SK-N-MC (cell line): Measurements from ENCODE around the gene S100A9.

Source experiments
- DNase-seq: peaks from one replicate; pipeline ENCODE4 v3.0.0-alpha.2; 2011; ENCODE audit warnings: low read depth, low spot score
- H3K27ac ChIP-seq: fragments of 200-600 bp; sonication (generic); 2 replicates; pipeline ENCODE4 v1.5.1; 2016; ENCODE audit warnings: mixed run types
- H3K36me3 ChIP-seq: fragments of 200-600 bp; sonication (generic); 2 replicates; pipeline ENCODE4 v1.6.1; 2017; ENCODE audit warnings: antibody characterized with exemption, low read length, mixed read lengths; ENCODE audit not compliant: insufficient read depth
- H3K4me3 ChIP-seq: fragments of 200-600 bp; sonication (generic); 2 replicates; pipeline ENCODE4 v1.5.1; 2016
- H3K9ac ChIP-seq: fragments of 200-600 bp; sonication (generic); 2 replicates; pipeline ENCODE4 v1.8.0; 2017; ENCODE audit warnings: mixed run types, mixed read lengths; ENCODE audit not compliant: insufficient read length
- H3K9me3 ChIP-seq: fragments of 200-600 bp; sonication (generic); 2 replicates; pipeline ENCODE4 v1.6.1; 2017; ENCODE audit warnings: low read depth, mild to moderate bottlenecking, antibody characterized with exemption, low read length, moderate library complexity, mixed read lengths
- EZH2 ChIP-seq: fragments of 200-600 bp; sonication (generic); IDR thresholded peaks from one replicate; pipeline ENCODE4 v1.6.1; 2017; ENCODE audit warnings: antibody characterized with exemption
- FOXP2 ChIP-seq: optimal IDR thresholded peaks from 2 replicates; pipeline ENCODE3; 2011; ENCODE audit warnings: mild to moderate bottlenecking, moderate library complexity; ENCODE audit not compliant: insufficient read depth; ENCODE audit errors: extremely low read length, control extremely low read depth
- POLR2AphosphoS5 ChIP-seq: IDR thresholded peaks from 2 replicates; pipeline ENCODE4 v1.6.1; 2012; ENCODE audit warnings: mild to moderate bottlenecking, low read depth, low read length, borderline replicate concordance

Gene S100A9

DNA sequence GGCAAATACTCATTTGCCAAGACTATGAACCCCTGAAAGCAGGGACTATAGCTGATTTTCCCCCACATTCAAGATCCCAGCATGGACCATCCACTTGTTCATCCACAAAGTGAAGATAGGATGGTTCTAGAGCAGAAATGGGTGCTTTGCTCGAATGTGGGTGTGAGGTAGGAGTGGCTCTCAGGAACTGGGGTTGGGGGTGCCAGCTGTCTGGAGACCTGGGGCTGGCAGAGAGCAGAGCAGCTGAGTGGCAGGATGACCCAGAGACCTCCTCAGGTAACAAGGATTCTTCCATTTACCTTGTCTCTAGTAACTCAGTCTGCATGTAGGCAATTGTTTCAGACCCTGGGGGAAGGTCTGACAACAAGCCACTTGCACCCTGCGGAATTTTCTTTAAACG lies 6.0 kb downstream of the S100A9 start:
- TF ChIP-seq EZH2 (no peak), FOXP2 (no peak), POLR2AphosphoS5 (no peak)
- H3K36me3 ChIP-seq, result no peaks in the 10 kb centered on the region
- no peak overlapping the region for H3K9ac ChIP-seq
- no peak overlapping the region for H3K4me3 ChIP-seq
- no peak for DNase-seq
- no peak overlapping the region for H3K27ac ChIP-seq
- no peaks in the 10 kb centered on the region for H3K9me3 ChIP-seq

DNA sequence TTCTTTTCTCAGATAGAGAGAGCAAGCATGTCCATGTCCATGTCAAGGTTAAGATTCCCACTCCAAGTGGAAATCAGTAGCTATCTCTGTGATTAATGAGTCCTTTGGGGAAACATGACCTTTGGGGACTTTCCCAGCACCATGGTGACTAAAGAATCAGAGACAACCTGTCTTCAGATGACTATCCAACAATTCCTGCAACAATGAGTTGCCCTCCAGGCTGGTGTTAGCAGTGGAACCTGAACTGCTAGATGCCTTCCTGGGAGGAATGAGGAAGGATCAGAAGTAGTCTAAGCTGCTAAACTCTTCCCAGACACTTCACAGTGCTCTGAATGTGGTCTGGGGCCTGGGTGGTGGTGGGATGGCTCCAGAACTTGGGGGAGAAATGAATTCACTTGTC lies 6.5 kb downstream of the S100A9 start:
- DNase-seq, result no peak
- no peak overlapping the region for H3K9ac ChIP-seq
- H3K4me3 ChIP-seq, result no peak overlapping the region
- H3K9me3 ChIP-seq, result no peaks in the 10 kb centered on the region
- TF ChIP-seq FOXP2 (no peak), POLR2AphosphoS5 (no peak), EZH2 (no peak)
- no peaks in the 10 kb centered on the region for H3K36me3 ChIP-seq
- no peak overlapping the region for H3K27ac ChIP-seq

DNA sequence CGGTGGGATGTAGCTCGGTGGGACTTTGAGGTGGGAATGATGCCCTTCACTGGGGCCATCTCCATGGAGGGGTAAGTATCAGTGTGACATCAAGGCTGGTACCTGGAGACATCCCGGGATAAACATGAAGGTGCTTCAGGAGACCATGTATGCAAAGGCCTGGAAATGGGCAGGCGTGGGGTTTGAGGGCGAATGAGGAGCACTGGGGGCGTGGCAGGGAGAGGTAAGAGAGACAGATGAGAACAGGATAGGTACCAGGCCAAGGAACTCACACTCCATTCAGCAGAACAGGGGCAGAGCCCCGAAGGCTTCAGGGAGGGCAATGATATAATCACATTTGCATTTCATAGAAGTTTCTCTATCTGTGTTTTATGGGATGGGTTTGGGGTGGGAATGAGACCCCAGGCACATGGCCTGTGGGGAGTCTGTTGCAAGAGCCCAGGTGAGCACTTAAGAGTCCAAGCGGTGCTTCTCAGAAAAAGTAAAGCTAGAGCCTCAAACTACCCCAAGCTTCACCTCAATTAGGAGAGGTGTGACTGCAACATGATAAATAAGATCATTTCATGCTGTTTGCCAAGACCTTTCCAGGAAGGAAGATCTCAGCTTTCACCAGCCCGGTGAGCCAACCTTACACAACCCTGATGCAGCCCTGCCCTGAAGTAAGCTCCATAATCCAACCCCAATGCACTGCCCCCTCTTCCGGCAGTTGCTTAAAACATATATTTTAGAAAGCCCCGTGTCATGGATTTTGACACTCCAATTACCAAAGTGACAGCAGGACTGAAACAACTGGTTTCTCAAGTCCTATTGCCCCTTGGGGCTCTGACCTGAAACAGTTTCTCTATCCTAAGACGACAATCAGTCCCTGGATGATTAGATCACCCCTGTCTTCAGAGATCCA lies 7.4 kb downstream of the S100A9 start:
- H3K9ac ChIP-seq, result no peak overlapping the region
- TF ChIP-seq EZH2 (no peak), POLR2AphosphoS5 (no peak), FOXP2 (no peak)
- H3K9me3 ChIP-seq, result no peaks in the 10 kb centered on the region
- no peaks in the 10 kb centered on the region for H3K36me3 ChIP-seq
- no peak overlapping the region for H3K4me3 ChIP-seq
- no peak for DNase-seq
- H3K27ac ChIP-seq, result no peak overlapping the region

DNA sequence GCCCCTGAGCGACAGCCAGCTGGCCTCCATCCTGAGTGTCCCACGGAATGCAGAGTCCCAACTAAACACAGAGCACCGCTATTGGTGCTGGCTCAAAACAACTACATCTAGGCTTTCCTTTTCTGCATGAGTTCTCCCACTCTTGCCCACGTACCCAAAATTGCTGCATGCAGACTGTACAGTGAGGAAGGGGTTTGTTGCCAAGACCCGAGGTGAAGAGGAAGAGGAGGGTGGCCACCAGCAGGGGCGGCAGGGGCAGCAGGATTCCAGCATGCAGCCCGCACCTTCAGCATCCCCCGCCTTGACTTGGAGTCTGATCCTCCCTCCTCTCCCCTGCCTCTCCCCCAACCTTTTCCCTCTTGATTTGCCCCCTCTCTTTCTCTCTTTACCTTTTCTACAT lies 8.0 kb downstream of the S100A9 start:
- Histone ChIP-seq H3K4me3 (no peak overlapping the region), H3K36me3 (no peaks in the 10 kb centered on the region), H3K9ac (no peak overlapping the region), H3K9me3 (no peaks in the 10 kb centered on the region), H3K27ac (no peak overlapping the region)
- TF ChIP-seq EZH2 (no peak), POLR2AphosphoS5 (no peak), FOXP2 (no peak)
- DNase-seq, result no peak

DNA sequence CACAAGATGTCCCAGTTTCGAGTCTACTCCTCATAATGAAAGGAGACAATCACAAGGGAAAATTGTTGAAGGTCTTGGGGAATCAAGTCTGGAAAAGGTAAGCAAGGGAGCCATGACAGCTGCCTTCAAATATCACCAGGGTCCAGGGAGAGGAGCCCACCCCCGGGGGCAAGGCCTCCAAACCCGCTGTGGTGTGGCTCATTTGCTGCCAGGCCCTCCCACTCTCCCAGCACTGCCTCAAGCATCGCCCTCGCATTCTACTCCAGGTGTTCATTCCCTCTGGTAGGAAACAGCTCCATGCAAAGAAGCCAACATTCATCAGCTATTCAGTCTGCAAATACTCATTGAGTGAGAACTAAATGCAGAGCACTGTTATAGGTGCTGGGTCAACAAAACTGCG lies 8.6 kb downstream of the S100A9 start:
- TF ChIP-seq FOXP2, result no peak
- TF ChIP-seq POLR2AphosphoS5, result no peak
- TF ChIP-seq EZH2, result no peak
- H3K27ac ChIP-seq, result no peak overlapping the region
- no peak overlapping the region for H3K9ac ChIP-seq
- H3K9me3 ChIP-seq, result no peaks in the 10 kb centered on the region
- DNase-seq, result no peak
- no peaks in the 10 kb centered on the region for H3K36me3 ChIP-seq
- no peak overlapping the region for H3K4me3 ChIP-seq

DNA sequence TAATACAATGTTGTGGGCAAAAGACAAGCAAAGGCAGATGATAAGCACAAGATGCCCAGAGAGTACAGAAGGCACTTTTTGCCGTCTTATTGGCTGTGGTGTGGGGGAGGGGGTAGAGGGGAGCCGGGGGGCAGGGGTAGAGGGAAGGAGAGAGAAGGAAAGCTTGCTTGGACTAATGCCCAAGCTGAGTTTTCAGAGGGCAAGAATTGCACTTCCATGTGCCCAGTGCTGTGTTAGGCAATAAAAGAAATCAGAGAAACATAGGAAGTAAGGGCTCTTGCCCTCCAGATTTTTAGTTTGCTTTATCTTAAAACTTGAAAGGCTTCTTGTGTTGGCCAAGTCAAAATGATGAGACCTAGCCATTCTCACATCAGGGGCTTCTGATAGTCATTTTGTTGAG lies 9.4 kb downstream of the S100A9 start:
- TF ChIP-seq FOXP2, result no peak
- TF ChIP-seq POLR2AphosphoS5, result no peak
- TF ChIP-seq EZH2, result no peak
- Histone ChIP-seq H3K9ac (no peak overlapping the region), H3K36me3 (no peaks in the 10 kb centered on the region), H3K9me3 (no peaks in the 10 kb centered on the region), H3K27ac (no peak overlapping the region), H3K4me3 (no peak overlapping the region)
- DNase-seq, result no peak

DNA sequence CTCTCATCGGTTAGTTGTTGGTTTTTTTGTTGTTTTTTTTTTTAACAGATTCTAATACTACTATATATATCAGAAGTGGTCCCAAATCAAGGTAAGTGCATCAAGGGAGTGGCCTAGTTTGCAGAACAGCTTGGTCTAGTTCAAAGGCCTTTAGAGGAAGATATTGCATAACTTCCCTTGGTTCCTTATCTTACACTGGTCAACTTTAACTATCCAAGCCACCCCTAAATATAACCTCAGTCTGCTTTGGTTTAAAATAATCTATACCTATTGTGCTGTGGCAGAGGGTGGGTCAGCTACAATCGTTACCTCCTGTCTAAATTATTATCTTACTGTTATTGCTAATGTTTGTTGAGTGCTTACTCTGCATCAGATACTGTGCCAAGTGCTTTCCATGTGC lies 10.8 kb downstream of the S100A9 start:
- Histone ChIP-seq H3K9me3 (no peaks in the 10 kb centered on the region), H3K9ac (no peak overlapping the region), H3K4me3 (no peak overlapping the region), H3K36me3 (no peaks in the 10 kb centered on the region), H3K27ac (no peak overlapping the region)
- no peak for DNase-seq
- no peak for TF ChIP-seq POLR2AphosphoS5
- no peak for TF ChIP-seq FOXP2
- no peak for TF ChIP-seq EZH2

DNA sequence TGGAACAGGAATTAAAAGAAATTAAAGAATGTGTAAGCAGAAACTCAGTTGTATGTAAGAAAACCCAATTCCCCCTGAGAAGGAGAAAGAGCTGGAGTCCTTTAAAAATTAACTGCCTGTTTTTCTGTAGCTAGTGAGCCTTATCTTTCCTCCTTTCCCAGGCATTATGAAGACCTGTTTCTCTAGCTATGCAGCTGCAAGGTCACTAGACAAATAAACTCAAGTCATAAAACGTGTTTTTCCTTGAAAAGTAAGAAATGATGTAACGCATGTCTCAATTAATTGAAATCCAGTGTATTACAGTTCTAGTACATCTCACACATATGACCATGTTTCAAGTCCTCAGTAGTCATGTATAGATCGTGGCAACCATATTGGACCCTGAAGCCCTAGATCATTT lies 12.5 kb downstream of the S100A9 start:
- H3K27ac ChIP-seq, result no peak overlapping the region
- H3K4me3 ChIP-seq, result no peak overlapping the region
- TF ChIP-seq EZH2 (no peak), FOXP2 (no peak), POLR2AphosphoS5 (no peak)
- DNase-seq, result no peak
- no peaks in the 10 kb centered on the region for H3K36me3 ChIP-seq
- H3K9ac ChIP-seq, result no peak overlapping the region
- H3K9me3 ChIP-seq, result no peaks in the 10 kb centered on the region

DNA sequence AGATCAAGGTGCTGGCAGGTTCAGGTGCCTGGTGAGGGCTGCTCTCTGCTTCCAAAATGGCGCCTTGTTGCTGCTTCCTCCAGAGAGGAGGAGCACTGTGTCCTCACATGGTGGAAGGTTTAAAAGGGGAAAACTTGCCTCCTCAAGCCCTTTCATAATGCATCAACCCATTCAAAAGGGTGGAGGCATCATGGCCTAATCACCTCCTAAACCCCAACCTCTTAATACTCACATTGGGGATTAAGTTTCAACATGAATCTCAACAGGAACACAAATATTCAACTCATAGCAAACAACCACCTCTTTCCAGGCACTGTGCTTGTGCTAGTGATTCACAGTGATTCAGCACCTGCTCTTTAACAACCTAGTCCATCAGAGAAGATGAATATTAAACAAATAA lies 13.6 kb downstream of the S100A9 start:
- H3K4me3 ChIP-seq, result no peak overlapping the region
- no peak for DNase-seq
- no peak overlapping the region for H3K27ac ChIP-seq
- H3K9ac ChIP-seq, result no peak overlapping the region
- H3K9me3 ChIP-seq, result no peaks in the 10 kb centered on the region
- no peak for TF ChIP-seq FOXP2
- TF ChIP-seq POLR2AphosphoS5, result no peak
- no peak for TF ChIP-seq EZH2
- no peaks in the 10 kb centered on the region for H3K36me3 ChIP-seq
